Measurements from ENCODE around the gene HACD4. TPM values are rescaled to one million over a fixed set of nuclear protein-coding genes. Genes with fewer than 3 reads are reported as not detected.

HACD4 gene
- total and polyA plus RNA-seq, 2 donors (not counting 3 experiments of a cell fraction or from before 2014, with no cell fraction given): 1.3 to 1.4 TPM

GRCh38 chr9:20996809-20997208 is 34.6 kb downstream of the HACD4 start:
- H3K27ac ChIP-seq (ENCODE audit: insufficient read depth, low read depth, low read length): no peak overlapping the region
- H2AFZ ChIP-seq (ENCODE audit: low read depth, low read length): no peak overlapping the region
- H3K4me2 ChIP-seq (ENCODE audit: insufficient read depth, low read length): no peak overlapping the region
- no peaks in the 10 kb centered on the region for H3K4me1 ChIP-seq (ENCODE audit: control insufficient read depth, extremely low read depth, insufficient read depth, low read length)
- TF ChIP-seq JUN (IDR thresholded peaks at IDR 0.05; ENCODE audit: borderline replicate concordance, insufficient read depth, insufficient read length, low read depth): no peak
- TF ChIP-seq MAX (IDR thresholded peaks at IDR 0.05; ENCODE audit: insufficient read depth, insufficient read length): no peak
- TF ChIP-seq FOS (IDR thresholded peaks at IDR 0.05; ENCODE audit: borderline replicate concordance, insufficient read depth, low read length): no peak
- no peak for TF ChIP-seq POLR2AphosphoS5 (IDR thresholded peaks at IDR 0.05; ENCODE audit: insufficient read depth, low read depth, low read length)
- no peak for TF ChIP-seq POLR2A (IDR thresholded peaks at IDR 0.05; ENCODE audit: low read depth, low read length)
- no peak for TF ChIP-seq EZH2 (IDR thresholded peaks at IDR 0.05; ENCODE audit: borderline replicate concordance, low read depth, low read length, severe bottlenecking)
- no peak for TF ChIP-seq MYC (IDR thresholded peaks at IDR 0.05; ENCODE audit: low read depth, low read length)
- no peak for TF ChIP-seq CTCF (IDR thresholded peaks at IDR 0.05; ENCODE audit: extremely low read depth in 1 of 2, insufficient read depth in 1 of 2, low read depth in 1 of 2, low read length in 2 of 2)
- no peak for TF ChIP-seq GATA2 (IDR thresholded peaks at IDR 0.05; ENCODE audit: insufficient read depth, insufficient read length, low read depth, low read length)
- no TSS peak for BruUV-seq (replicated peaks)
- no peaks in the 10 kb centered on the region for H3K9me1 ChIP-seq (replicated peaks; ENCODE audit: control insufficient read depth, extremely low read depth, insufficient read depth, low read length)
- no peak overlapping the region for H3K9ac ChIP-seq (replicated peaks; ENCODE audit: extremely low read depth, insufficient read depth, low read length)
- ChIA-PET CTCF (interaction anchor here (1.3 kb wide), 1 partner anchor 114 kb away, joined by 3 read pairs; no protein-coding TSS in a partner anchor), POLR2A (no interaction called here)
- no peaks in the 10 kb centered on the region for H4K20me1 ChIP-seq (replicated peaks; ENCODE audit: control insufficient read depth, extremely low read depth, insufficient read depth, low read length)
- no peaks in the 10 kb centered on the region for H3K79me2 ChIP-seq (ENCODE audit: control insufficient read depth, insufficient read depth, low read length)
- DNase-seq (ENCODE audit: low read depth, low spot score) (no peak), FAIRE-seq (no peak)
- peaks cover 2% of the 10 kb centered on the region in 2 experiments for H3K36me3 ChIP-seq (ENCODE audit: control insufficient read depth in 2 of 2, extremely low read depth in 1 of 2, insufficient read depth in 2 of 2, low read length in 2 of 2)
- no peak overlapping the region for H3K4me3 ChIP-seq (replicated peaks in 1 of 3; ENCODE audit: insufficient read depth in 1 of 3, low read depth in 1 of 3, low read length in 3 of 3)
- dilution Hi-C loops (cut with MboI; ENCODE audit: extremely low pct_ligation_motif_present, low sequenced_read_pairs): no loop called here
- intact Hi-C loops (cut with micrococcal nuclease): no loop called here
- H3K9me3 ChIP-seq (replicated peaks; ENCODE audit: control insufficient read depth, insufficient read depth, low read length): no peaks in the 10 kb centered on the region
- no peaks in the 10 kb centered on the region for H3K27me3 ChIP-seq (ENCODE audit: control insufficient read depth in 2 of 2, insufficient read depth in 2 of 2, low read length in 2 of 2)
